ENCODE measurements around the gene HOXA3.
A peak's percentile ranks its signal among the peaks of the same experiment; 100 is the strongest.

HOXA3 gene

GRCh38 chr7:27147199-27148030 lies 5.0 kb downstream of the HOXA3 start, which contains the start of gene HOXA6:
Gene HOXA6, minus strand, starts transcription at chr7:27147774. Its CDS starts 25 bp downstream, at chr7:27147749.
- no peak for DNase-seq (ENCODE audit: low read depth, low spot score)

DNA sequence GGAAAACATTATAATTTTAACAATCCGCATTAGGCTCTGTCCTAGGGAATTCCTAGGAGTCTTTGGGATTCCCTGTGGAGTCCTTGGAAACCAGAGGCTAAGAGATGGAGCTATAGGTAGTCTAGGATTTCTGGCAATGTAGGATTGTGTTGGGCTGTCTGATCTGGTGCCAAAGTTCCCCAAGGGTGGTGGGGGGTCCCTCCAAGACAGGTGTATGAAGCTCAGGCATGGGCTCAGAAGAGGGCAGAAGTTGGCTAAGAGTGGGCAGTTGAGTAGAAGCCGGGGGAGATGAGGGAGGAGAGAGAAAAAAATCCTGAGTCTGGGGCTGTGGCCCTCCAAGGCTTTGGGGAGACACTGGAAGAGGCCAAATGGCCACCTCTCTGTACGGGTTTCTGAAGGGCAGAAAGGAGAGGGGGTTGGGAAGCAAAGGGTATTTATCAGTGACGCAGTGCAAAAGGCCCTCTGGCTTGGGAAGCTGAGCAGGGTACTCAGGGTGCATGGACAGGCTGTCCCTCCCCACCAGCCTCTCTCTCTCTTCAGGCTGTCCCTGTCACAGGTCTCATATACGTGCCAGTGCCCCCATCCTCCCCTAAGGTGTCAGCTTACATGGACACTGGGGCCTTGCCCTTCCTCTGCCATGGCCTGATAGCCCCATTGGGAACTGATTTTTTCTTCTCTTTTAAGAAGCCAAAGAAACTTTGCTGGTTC lies 5.7 kb downstream of the HOXA3 start:
- DNase-seq (ENCODE audit: low read depth, low spot score), result no peak
- peak overlapping the region; percentile 79 for H3K27ac ChIP-seq

More at GRCh38 chr7:27147199-27148030, 5.0 kb downstream of the HOXA3 start, which contains the start of gene HOXA6:
- peak within 1 kb of the TSS; percentile 79 for H3K27ac ChIP-seq

- no peak overlapping the region for H3K27ac ChIP-seq
- DNase-seq (ENCODE audit: low read depth, low spot score), result no peak
Measured at GRCh38 chr7:27145914-27146412, 6.4 kb downstream of the HOXA3 start.

DNA sequence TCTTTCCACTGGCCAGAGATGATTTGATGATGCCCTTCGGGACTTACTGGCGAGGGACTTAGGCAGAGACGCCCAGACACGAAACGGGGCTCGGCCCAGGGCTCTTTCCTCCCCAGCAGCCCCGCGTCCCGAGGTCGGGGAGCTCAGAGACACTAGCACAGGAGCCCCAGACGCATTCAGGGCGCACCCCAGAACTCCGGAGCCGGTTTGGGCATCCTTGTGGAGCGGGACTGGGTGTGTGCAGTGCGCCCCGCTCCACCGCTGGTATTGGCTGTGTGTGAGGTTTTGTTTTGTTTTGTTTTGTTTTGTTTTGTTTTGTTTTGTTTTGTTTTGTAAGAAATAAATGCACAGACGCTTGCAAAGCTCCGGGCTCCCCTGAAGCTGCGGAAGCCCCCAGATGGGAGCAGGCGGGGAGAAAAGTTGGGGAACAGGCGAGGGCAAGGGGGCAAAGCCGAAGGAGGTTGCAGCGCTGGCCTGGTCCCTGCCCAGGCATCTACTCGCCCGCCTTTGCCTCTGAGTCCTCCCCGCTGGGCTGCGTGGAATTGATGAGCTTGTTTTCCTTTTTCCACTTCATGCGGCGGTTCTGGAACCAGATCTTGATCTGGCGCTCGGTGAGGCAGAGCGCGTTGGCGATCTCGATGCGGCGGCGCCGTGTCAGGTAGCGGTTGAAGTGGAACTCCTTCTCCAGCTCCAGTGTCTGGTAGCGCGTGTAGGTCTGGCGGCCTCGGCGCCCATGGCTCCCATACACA lies 7.0 kb downstream of the HOXA3 start:
- H3K27ac ChIP-seq, result peak overlapping the region; percentile 33
- DNase-seq (ENCODE audit: low read depth, low spot score), result no peak

- peak overlapping the region; percentile 33 for H3K27ac ChIP-seq
- DNase-seq (ENCODE audit: low read depth, low spot score), result no peak
Measured at GRCh38 chr7:27144781-27145164, 7.6 kb downstream of the HOXA3 start.

DNA sequence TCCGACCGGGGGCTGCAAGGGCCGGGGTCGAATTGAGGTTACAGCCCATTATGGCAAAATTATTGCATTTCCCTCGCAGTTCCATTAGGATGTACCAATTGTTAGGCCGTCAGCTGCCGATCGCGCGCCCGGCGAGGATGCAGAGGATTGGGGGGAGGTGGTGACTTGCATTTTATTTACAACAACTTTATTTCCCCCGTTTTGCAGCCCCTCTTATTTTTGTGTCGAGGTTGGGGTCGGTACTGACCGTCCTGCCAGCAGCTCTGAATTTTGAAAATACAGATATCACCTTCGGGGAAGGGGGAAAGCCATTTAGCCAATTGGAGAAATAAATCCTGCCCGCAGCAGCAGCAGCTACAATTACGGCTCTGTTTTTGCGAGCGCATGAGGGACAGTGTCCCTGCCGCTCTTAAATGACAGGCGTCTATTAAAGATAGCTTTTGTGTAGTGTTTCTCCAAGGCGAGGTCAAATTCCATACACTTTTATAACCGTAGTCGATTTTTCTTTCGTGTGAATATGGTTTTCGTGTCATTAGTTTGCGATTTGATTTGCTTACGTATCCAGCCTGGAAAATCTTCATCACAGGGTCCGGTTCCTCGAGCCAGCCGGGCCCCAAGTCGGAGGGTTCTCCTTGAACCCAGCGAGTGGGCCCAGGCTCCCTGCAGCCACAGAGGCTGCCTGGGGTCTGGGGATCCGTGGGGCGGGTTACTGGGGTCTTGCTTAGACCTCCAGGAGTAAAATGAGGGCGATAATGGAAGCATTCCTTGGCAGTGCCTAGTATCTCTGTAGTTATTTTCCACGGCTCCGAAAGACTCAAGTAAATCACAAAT lies 8.2 kb downstream of the HOXA3 start:
- no peak for DNase-seq (ENCODE audit: low read depth, low spot score)
- peak overlapping the region; percentile 33 for H3K27ac ChIP-seq

- peak; percentile 88 for DNase-seq (ENCODE audit: low read depth, low spot score)
- peak within 1 kb of the TSS; percentile 69 for H3K27ac ChIP-seq
Measured at GRCh38 chr7:27143023-27143949, 9.1 kb downstream of the HOXA3 start, which contains the start of gene HOXA5. Gene HOXA5, minus strand, starts transcription at chr7:27143681. Its CDS starts 74 bp downstream, at chr7:27143607.

DNA sequence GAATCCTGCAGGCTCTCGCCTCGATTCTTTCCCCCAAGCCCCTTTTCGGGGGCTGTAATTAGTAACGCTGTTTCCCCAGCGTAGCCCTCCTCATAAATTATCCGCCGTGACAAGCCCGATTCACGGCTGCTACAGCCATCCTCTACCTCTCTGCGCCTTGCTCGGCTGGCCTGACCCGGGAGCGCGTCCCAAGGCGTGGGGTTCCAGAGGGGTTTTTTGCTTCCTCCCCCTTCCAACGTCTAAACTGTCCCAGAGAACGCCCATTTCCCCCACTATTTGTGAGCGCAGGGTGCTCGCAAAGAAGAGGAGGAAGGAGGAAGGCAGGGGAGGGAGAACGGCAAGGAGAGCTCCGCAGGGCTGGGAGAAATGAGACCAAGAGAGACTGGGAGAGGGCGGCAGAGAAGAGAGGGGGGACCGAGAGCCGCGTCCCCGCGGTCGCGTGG lies 9.8 kb downstream of the HOXA3 start:
- DNase-seq (ENCODE audit: low read depth, low spot score), result no peak
- peak overlapping the region; percentile 69 for H3K27ac ChIP-seq

GRCh38 chr7:27141923-27142579 lies 10.3 kb downstream of the HOXA3 start:
- DNase-seq (ENCODE audit: low read depth, low spot score), result no peak
- H3K27ac ChIP-seq, result peak overlapping the region; percentile 69

DNA sequence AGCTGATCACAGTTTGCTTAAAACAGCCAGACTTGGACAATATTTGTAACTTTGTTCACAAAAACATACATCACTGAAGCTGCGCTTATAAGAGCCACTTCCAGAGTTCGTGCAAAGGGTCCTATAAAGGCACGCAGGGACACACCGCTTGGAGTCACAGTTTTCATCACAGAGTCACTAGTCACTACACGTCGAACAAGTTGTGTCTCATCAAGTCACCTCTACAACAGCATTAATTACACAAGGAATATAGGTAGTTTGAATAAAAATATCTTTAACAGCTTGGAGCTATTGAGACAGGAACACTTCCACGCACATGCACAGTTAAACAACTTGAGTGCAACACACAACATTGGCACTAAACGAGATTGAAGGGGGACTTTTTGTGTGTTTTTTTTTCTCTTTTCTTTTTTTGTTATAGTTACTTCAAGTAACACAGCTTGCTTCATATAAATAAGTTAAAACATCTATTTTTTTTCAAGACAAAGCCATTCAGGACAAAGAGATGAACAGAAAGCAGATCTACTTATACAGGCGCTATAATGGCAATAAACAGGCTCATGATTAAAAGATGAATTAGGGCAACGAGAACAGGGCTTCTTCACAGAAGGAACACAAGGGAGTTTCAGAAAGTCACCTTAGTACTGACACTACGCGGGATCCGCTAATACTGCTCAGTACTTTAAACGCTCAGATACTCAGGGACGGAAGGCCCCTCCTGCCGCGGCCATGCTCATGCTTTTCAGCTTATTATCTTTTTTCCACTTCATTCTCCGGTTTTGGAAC lies 11.1 kb downstream of the HOXA3 start:
- DNase-seq (ENCODE audit: low read depth, low spot score), result no peak
- H3K27ac ChIP-seq, result peak overlapping the region; percentile 69

DNA sequence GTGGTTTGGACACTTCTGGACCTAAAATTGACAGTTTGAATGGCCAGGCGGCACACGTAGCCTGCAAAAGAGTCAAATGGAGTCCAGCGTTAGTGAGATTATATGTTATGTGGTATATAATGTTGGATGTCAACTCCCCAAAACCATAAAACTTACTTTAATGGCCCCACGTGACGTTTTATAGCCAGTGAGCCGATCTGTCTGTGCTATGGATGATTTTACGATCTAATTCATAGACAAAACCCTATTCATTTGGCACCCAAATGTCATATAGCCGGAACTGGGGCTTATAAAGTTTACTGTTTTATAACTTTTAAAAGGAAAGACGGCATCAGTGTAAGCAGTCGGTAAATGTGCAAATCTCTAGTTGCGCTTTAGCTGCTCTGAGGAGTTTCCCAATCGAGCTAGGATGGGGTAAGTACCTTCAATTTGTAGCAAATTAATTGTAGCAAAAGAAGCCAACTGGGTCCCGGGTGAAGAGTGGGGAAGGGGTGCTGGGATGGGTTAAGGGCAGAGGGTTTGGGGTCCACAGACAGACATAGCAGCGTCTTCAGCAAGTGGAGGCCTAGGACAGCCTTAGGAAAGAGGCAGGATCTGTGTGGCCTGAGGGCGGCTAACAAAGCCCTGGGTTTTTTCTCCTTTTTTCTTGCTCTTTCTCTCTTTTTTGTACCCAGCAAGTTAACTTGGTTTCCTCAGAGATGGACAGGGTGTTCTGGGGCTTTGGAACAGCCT lies 12.1 kb downstream of the HOXA3 start:
- H3K27ac ChIP-seq, result peak overlapping the region; percentile 59
- no peak for DNase-seq (ENCODE audit: low read depth, low spot score)

DNA sequence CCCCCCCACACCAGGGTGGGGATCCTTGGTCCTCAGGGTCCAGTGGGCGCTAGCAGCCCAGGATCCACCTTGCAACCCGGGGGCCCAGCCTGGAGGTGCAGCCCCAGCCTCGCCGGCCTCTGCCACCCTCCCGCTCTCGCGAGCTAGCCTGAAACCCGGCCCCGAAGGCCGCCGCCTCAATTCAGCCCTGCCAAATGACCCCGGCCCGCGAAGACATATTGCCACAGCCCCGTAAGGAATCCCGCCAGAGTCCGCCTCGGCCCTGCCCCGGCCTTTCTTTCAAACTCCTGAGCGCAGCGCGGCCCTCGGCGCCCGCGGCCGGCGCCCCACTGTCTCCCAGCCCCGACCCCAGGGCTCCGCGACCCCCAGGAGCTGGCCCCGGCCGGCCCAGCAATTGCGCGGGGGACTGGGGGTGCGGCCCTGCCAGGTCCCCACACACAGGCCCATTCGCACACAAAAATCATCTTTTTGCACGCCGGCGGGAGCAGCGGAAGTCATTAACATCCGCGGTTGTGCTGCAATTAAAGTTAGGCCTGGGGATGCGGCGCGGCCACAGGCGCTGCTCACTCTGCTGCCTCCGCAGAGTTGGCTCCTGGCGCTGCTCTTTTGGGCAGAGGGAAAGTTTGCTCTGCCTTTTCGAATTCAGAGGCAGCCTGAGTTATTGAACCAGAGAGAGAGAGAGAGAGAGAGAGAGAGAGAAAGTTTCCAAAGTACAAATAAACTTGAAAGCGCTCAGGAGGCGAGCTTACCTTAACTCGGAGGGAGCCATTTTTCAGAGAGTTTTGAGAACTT lies 12.9 kb downstream of the HOXA3 start:
- H3K27ac ChIP-seq, result peak overlapping the region; percentile 59
- DNase-seq (ENCODE audit: low read depth, low spot score), result no peak

DNA sequence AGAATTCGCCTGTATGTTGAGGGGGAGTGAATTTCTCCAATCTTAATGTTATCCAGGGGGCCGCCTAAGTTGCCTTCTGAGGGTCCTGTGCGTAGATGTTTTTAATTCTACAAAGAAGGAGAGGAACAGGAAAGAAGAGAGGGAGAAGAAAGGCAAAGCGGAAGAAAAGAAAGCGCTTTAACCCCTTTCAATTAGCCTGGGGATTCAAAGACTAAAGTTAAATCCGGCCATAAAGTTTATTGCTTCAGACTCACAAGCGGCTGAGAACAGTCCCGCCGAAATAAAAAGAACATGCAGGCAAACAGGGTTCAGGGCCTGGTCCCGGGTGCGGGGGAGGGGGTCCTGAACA lies 13.4 kb downstream of the HOXA3 start:
- peak overlapping the region; percentile 59 for H3K27ac ChIP-seq
- DNase-seq (ENCODE audit: low read depth, low spot score), result no peak

DNA sequence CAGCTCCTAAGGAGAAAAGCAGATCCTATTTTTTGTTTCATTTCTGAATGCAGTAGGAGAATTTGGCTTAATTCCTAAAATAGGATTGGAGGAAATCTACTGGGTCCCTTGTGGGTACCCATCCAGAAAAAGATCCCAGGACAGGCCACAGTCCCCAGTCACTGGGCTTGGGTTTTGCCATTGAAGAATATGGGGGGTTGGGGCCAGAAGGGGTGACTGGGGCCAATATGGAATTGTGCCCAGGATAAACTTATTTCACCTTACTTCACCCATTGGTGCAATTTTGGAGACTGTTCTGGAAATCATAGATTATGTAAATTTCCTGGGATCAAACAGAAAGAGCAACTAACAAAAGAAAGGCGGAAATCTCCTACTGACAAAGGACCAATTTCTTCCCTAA lies 13.9 kb downstream of the HOXA3 start:
- no peak for DNase-seq (ENCODE audit: low read depth, low spot score)
- peak overlapping the region; percentile 59 for H3K27ac ChIP-seq

- H3K27ac ChIP-seq, result peak overlapping the region; percentile 59
- DNase-seq (ENCODE audit: low read depth, low spot score), result no peak
Measured at GRCh38 chr7:27137640-27138315, 14.6 kb downstream of the HOXA3 start.

Measured in epithelial cell of prostate (primary cell).